SK-N-SH (cell line): ENCODE measurements around the gene XAB2. TPM values are rescaled to one million over a fixed set of nuclear protein-coding genes. Genes with fewer than 3 reads are reported as not detected.

Experiments used
- CTCF ChIA-PET: fragments of 300-600, 350-600 bp; formaldehyde crosslinking; extraction: SDS; loops from one replicate; lab custom pipeline; 2021; lab: Yijun Ruan, JAX
- POLR2A ChIA-PET: fragments of 350-600 bp; sonication (Branson Sonifier 250); formaldehyde crosslinking; extraction: SDS; loops from one replicate; lab custom pipeline; 2020; ENCODE audit warnings: antibody characterized with exemption, inconsistent platforms; lab: Yijun Ruan, JAX
- DNase-seq: peaks from one replicate; pipeline ENCODE4 v3.0.0; 2012
- H2AFZ ChIP-seq: fragments of 200-600 bp; sonication (generic); 2 replicates; pipeline ENCODE4 v1.8.1; 2016; ENCODE audit warnings: antibody characterized with exemption, mild to moderate bottlenecking, low read depth
- H3F3A ChIP-seq: fragments of 200-600 bp; sonication (generic); replicated peaks from 2 replicates; pipeline ENCODE3; 2016; ENCODE audit warnings: antibody characterized with exemption, mild to moderate bottlenecking; ENCODE audit not compliant: insufficient read depth
- H3K27ac ChIP-seq, 2 experiments: fragments of 200-500 bp in 1 of 2; fragments of 200-600 bp in 1 of 2; sonication (Bioruptor generic) in 1 of 2; sonication (generic), shearing (Covaris generic) in 1 of 2; 2 replicates each; pipeline versions ENCODE4 v1.5.1 to v1.6.1; 2014 to 2016; ENCODE audit warnings: low read depth in 2 of 2, inconsistent platforms in 1 of 2, low read length in 1 of 2, mild to moderate bottlenecking in 1 of 2, mixed read lengths in 1 of 2
- H3K27me3 ChIP-seq: fragments of 200-600 bp; sonication (generic), shearing (Covaris generic); 2 replicates; pipeline ENCODE4 v1.6.1; 2016; ENCODE audit warnings: mixed run types; ENCODE audit not compliant: insufficient read depth
- H3K36me3 ChIP-seq, 2 experiments: fragments of 200-500 bp in 1 of 2; fragments of 200-600 bp in 1 of 2; sonication (Bioruptor generic) in 1 of 2; sonication (generic) in 1 of 2; replicated peaks in 1 of 2; 2 replicates each; pipeline versions ENCODE3 to v1.5.1; 2014 to 2016; ENCODE audit warnings: low read length in 1 of 2, mild to moderate bottlenecking in 1 of 2; ENCODE audit not compliant: insufficient read depth in 2 of 2, control insufficient read depth in 1 of 2
- H3K4me1 ChIP-seq, 2 experiments: fragments of 200-500 bp in 1 of 2; fragments of 200-600 bp in 1 of 2; sonication (Bioruptor generic) in 1 of 2; sonication (generic), shearing (Covaris generic) in 1 of 2; 2 replicates each; pipeline versions ENCODE4 v1.5.1 to v1.6.1; 2014 to 2016; ENCODE audit warnings: low read depth in 1 of 2, low read length in 1 of 2, mixed run types in 1 of 2; ENCODE audit not compliant: insufficient read depth in 2 of 2, control insufficient read depth in 1 of 2
- H3K4me2 ChIP-seq: fragments of 200-600 bp; sonication (generic), shearing (Covaris generic); 2 replicates; pipeline ENCODE4 v1.6.1; 2017; ENCODE audit warnings: mixed run types
- H3K4me3 ChIP-seq, 2 experiments: fragments of 200-500 bp in 1 of 2; fragments of 200-600 bp in 1 of 2; sonication (Bioruptor generic) in 1 of 2; sonication (generic), shearing (Covaris generic) in 1 of 2; 2 replicates each; pipeline versions ENCODE4 v1.5.1 to v1.8.1; 2014 to 2016; ENCODE audit warnings: low read depth in 2 of 2, inconsistent platforms in 1 of 2, low read length in 1 of 2, mild to moderate bottlenecking in 1 of 2, mixed read lengths in 1 of 2, moderate library complexity in 1 of 2
- H3K79me2 ChIP-seq: fragments of 200-600 bp; sonication (generic); 2 replicates; pipeline ENCODE4 v1.8.1; 2017; ENCODE audit warnings: mild to moderate bottlenecking; ENCODE audit not compliant: insufficient read depth
- H3K9ac ChIP-seq: fragments of 200-600 bp; sonication (generic); 2 replicates; pipeline ENCODE4 v1.6.1; 2017; ENCODE audit warnings: mixed run types
- H3K9me2 ChIP-seq: fragments of 200-600 bp; sonication (generic); 2 replicates; pipeline ENCODE4 v1.6.1; 2017; ENCODE audit warnings: mixed run types
- H3K9me3 ChIP-seq: fragments of 200-600 bp; sonication (generic); 2 replicates; pipeline ENCODE4 v1.6.1; 2017; ENCODE audit warnings: mixed run types, mild to moderate bottlenecking, moderate library complexity
- H4K20me1 ChIP-seq: fragments of 200-600 bp; sonication (generic); 2 replicates; pipeline ENCODE4 v1.6.1; 2017; ENCODE audit warnings: mild to moderate bottlenecking, mixed run types; ENCODE audit not compliant: insufficient read depth
- EP300 ChIP-seq, 2 experiments: IDR thresholded peaks; 2 replicates each; pipeline versions ENCODE4 v1.4.0 to v1.6.1; 2012; ENCODE audit warnings: borderline replicate concordance in 1 of 2, low read depth in 1 of 2, low read length in 1 of 2
- FOSL2 ChIP-seq: IDR thresholded peaks from 2 replicates; pipeline ENCODE4 v1.4.0; 2012; ENCODE audit warnings: low read depth, mild to moderate bottlenecking, moderate library complexity, borderline replicate concordance
- FOXM1 ChIP-seq: IDR thresholded peaks from 2 replicates; pipeline ENCODE4 v1.4.0; 2012; ENCODE audit warnings: low read depth, mild to moderate bottlenecking
- GATA2 ChIP-seq: sonication (generic); formaldehyde crosslinking; IDR thresholded peaks from 2 replicates; pipeline ENCODE4 v1.5.0; 2020; ENCODE audit warnings: mild to moderate bottlenecking, missing genetic modification reagents
- JUND ChIP-seq: IDR thresholded peaks from 2 replicates; pipeline ENCODE4 v1.4.0; 2012
- MAX ChIP-seq: IDR thresholded peaks from 2 replicates; pipeline ENCODE4 v1.4.0; 2012; ENCODE audit warnings: low read depth
- NRF1 ChIP-seq: IDR thresholded peaks from 2 replicates; pipeline ENCODE4 v1.6.1; 2012; ENCODE audit warnings: low read depth, mild to moderate bottlenecking, low read length
- PBX3 ChIP-seq: IDR thresholded peaks from 2 replicates; pipeline ENCODE4; 2012
- POLR2AphosphoS5 ChIP-seq: IDR thresholded peaks from 2 replicates; pipeline ENCODE4 v1.6.1; 2012; ENCODE audit warnings: low read depth, low read length
- RCOR1 ChIP-seq: fragments of 150-350 bp; IDR thresholded peaks from 2 replicates; pipeline ENCODE4 v1.6.1; 2017; ENCODE audit warnings: antibody characterized with exemption, low read length
- REST ChIP-seq: IDR thresholded peaks from 2 replicates; pipeline ENCODE4 v1.6.1; 2012; ENCODE audit warnings: mild to moderate bottlenecking, low read depth, low read length, moderate library complexity
- RFX5 ChIP-seq: IDR thresholded peaks from 2 replicates; pipeline ENCODE4 v1.6.1; 2012; ENCODE audit warnings: mild to moderate bottlenecking, improper control_type of control experiment, low read length
- SMC3 ChIP-seq: IDR thresholded peaks from 2 replicates; pipeline ENCODE4 v1.6.1; 2012; ENCODE audit warnings: low read depth, low read length, improper control_type of control experiment
- TCF12 ChIP-seq: IDR thresholded peaks from 2 replicates; pipeline ENCODE4 v1.4.0; 2012
- USF1 ChIP-seq: IDR thresholded peaks from 2 replicates; pipeline ENCODE4 v1.4.0; 2012; ENCODE audit warnings: low read depth, borderline replicate concordance
- USF2 ChIP-seq: fragments of 150-350 bp; IDR thresholded peaks from 2 replicates; pipeline ENCODE4 v1.6.1; 2017; ENCODE audit warnings: antibody characterized with exemption, low read length, low read depth, borderline replicate concordance
- YY1 ChIP-seq: IDR thresholded peaks from 2 replicates; pipeline ENCODE4 v1.4.0; 2012; ENCODE audit warnings: low read depth, mild to moderate bottlenecking
- WGBS: methylation state at CpG from one replicate; pipeline ENCODE4 v1.1.6; 2017; ENCODE audit warnings: low lambda C conversion rate; 5-methylcytosine and 5-hydroxymethylcytosine counted together
- polyA plus RNA-seq, 3 experiments: library from polyadenylated mRNA; depleted of rRNA; stranded (reverse); fragments of >200 nt; gene quantifications; 2 replicates each; pipeline ENCODE4 v1.2.3, GENCODE V29; 2012

Gene XAB2
- polyA plus RNA-seq, 1 of the 3 experiments (the other 2 are of a cell fraction), result 43.3 TPM

- WGBS, result 94% methylated on average over 2 of the region's 11 CpGs
- Histone ChIP-seq H3K4me2 (no peak overlapping the region), H3K79me2 (no peaks in the 10 kb centered on the region), H3K9me2 (no peaks in the 10 kb centered on the region), H3K4me1 (peaks cover 0 to 4% of the 10 kb centered on the region in 2 experiments; a peak in 1 of 4 replicates), H2AFZ (no peak overlapping the region), H3K27me3 (peaks cover 33% of the 10 kb centered on the region), H3K9me3 (no peaks in the 10 kb centered on the region), H3K4me3 (no peak overlapping the region), H3K27ac (no peak overlapping the region), H4K20me1 (no peaks in the 10 kb centered on the region), H3K9ac (no peak overlapping the region), H3K36me3 (no peaks in the 10 kb centered on the region), H3F3A (peaks cover 4% of the 10 kb centered on the region)
- TF ChIP-seq USF1 (no peak), FOSL2 (no peak), PBX3 (no peak), RCOR1 (no peak), EP300 (IDR thresholded peaks at IDR 0.05; ENCODE audit: borderline replicate concordance in 1 of 2, low read depth in 1 of 2, low read length in 1 of 2) (no peak), SMC3 (no peak), JUND (no peak), RFX5 (no peak), FOXM1 (no peak), USF2 (no peak), MAX (no peak), GATA2 (CRISPR knock-in tag) (no peak), TCF12 (no peak), YY1 (no peak), POLR2AphosphoS5 (no peak), NRF1 (no peak)
- ChIA-PET POLR2A (interaction anchor here (1.0 kb wide), 1 partner anchor 11 kb away, joined by 3 read pairs; the partner anchor contains the start of genes PET100 and XAB2), CTCF (interaction anchor here (0.6 kb wide), 1 partner anchor 72 kb away, joined by 3 read pairs; no protein-coding TSS in a partner anchor)
- DNase-seq, result no peak
Measured at GRCh38 chr19:7640803-7641202, 11.5 kb upstream of the XAB2 start.

GRCh38 chr19:7639863-7640348, 10.6 kb upstream of the XAB2 start:
- ChIA-PET CTCF (interaction anchor here (1.2 to 1.3 kb wide), 2 partner anchors 41 to 72 kb away, joined by 3 to 4 read pairs; partner anchors contain the start of gene TRAPPC5), POLR2A (no interaction called here)
- Histone ChIP-seq H3K4me1 (peaks cover 0 to 4% of the 10 kb centered on the region in 2 experiments; a peak in 1 of 4 replicates), H3K27me3 (peaks cover 34% of the 10 kb centered on the region), H3K27ac (no peak overlapping the region), H3K36me3 (no peaks in the 10 kb centered on the region), H2AFZ (no peak overlapping the region), H3K9me2 (no peaks in the 10 kb centered on the region), H3F3A (peaks cover 4% of the 10 kb centered on the region), H4K20me1 (no peaks in the 10 kb centered on the region), H3K4me3 (no peak overlapping the region), H3K4me2 (no peak overlapping the region), H3K9me3 (no peaks in the 10 kb centered on the region), H3K79me2 (no peaks in the 10 kb centered on the region), H3K9ac (no peak overlapping the region)
- TF ChIP-seq FOXM1 (no peak), REST (no peak), EP300 (IDR thresholded peaks at IDR 0.05; ENCODE audit: borderline replicate concordance in 1 of 2, low read depth in 1 of 2, low read length in 1 of 2) (no peak), GATA2 (CRISPR knock-in tag) (no peak)
- no peak for DNase-seq
- 69% methylated on average over 13 of the region's 13 CpGs for WGBS
